H1 (cell line): Measurements from ENCODE around the gene SCARF1.

ENCODE experiments used
- CTCF ChIP-seq, 3 experiments: IDR thresholded peaks; 1 replicate in 2 of 3; 2 replicates in 1 of 3; pipeline versions ENCODE4 v1.5.1 to v1.6.1; 2011; ENCODE audit warnings: low read length in 3 of 3, mild to moderate bottlenecking in 3 of 3, inconsistent platforms in 2 of 3, low read depth in 1 of 3, moderate library complexity in 1 of 3; ENCODE audit not compliant: insufficient read depth in 1 of 3; ENCODE audit errors: control extremely low read depth in 1 of 3
- EGR1 ChIP-seq: IDR thresholded peaks from 2 replicates; pipeline ENCODE4 v1.6.1; 2011; ENCODE audit warnings: low read depth, low read length, borderline replicate concordance
- EP300 ChIP-seq, 2 experiments: IDR thresholded peaks; 1 replicate in 1 of 2; 2 replicates in 1 of 2; pipeline ENCODE4 v1.6.1; 2011 to 2012; ENCODE audit warnings: low read depth in 2 of 2, low read length in 2 of 2, mild to moderate bottlenecking in 2 of 2, borderline replicate concordance in 1 of 2, inconsistent platforms in 1 of 2, moderate library complexity in 1 of 2
- EZH2 ChIP-seq: fragments of 200-600 bp; sonication (generic); IDR thresholded peaks from 2 replicates; pipeline ENCODE4 v1.7.1; 2012; ENCODE audit warnings: low read depth, mild to moderate bottlenecking, moderate library complexity, low read length, inconsistent platforms; ENCODE audit not compliant: severe bottlenecking
- POLR2A ChIP-seq, 2 experiments: IDR thresholded peaks; 1 replicate in 1 of 2; 2 replicates in 1 of 2; pipeline ENCODE4 v1.6.1; 2011; ENCODE audit warnings: low read depth in 2 of 2, low read length in 2 of 2, mild to moderate bottlenecking in 2 of 2; ENCODE audit errors: control extremely low read depth in 1 of 2
- RAD21 ChIP-seq, 2 experiments: IDR thresholded peaks in 1 of 2; conservative IDR thresholded peaks in 1 of 2; 2 replicates each; pipeline ENCODE4 v1.6.1; 2011; ENCODE audit warnings: low read depth in 2 of 2, low read length in 2 of 2, improper control_type of control experiment in 1 of 2, inconsistent platforms in 1 of 2, mild to moderate bottlenecking in 1 of 2, moderate library complexity in 1 of 2
- RBBP5 ChIP-seq: IDR thresholded peaks from 2 replicates; pipeline ENCODE4 v1.7.1; 2012; ENCODE audit warnings: low read depth, mild to moderate bottlenecking, inconsistent platforms, low read length, moderate library complexity, borderline replicate concordance
- SRF ChIP-seq: IDR thresholded peaks from 2 replicates; pipeline ENCODE4 v1.6.1; 2011; ENCODE audit warnings: mild to moderate bottlenecking, low read depth, low read length, moderate library complexity
- TCF12 ChIP-seq: IDR thresholded peaks from 2 replicates; pipeline ENCODE4 v1.6.1; 2011; ENCODE audit warnings: low read depth, mild to moderate bottlenecking, low read length
- YY1 ChIP-seq: IDR thresholded peaks from 2 replicates; pipeline ENCODE4 v1.6.1; 2011; ENCODE audit warnings: low read depth, mild to moderate bottlenecking, low read length

GRCh38 chr17:1693339-1693738 is 47.8 kb upstream of the SCARF1 start:
- no peak for TF ChIP-seq RBBP5
- no peak for TF ChIP-seq SRF
- no peak for TF ChIP-seq TCF12
- no peak for TF ChIP-seq RAD21 (IDR thresholded peaks at IDR 0.05 in 1 of 2, conservative IDR thresholded peaks at IDR 0.05 in 1 of 2; ENCODE audit: low read depth in 2 of 2, low read length in 2 of 2)
- no peak for TF ChIP-seq EZH2
- no peak for TF ChIP-seq EP300 (IDR thresholded peaks at IDR 0.05; ENCODE audit: borderline replicate concordance in 1 of 2, low read depth in 2 of 2, low read length in 2 of 2)
- no peak for TF ChIP-seq EGR1
- no peak for TF ChIP-seq CTCF (IDR thresholded peaks at IDR 0.05; ENCODE audit: control extremely low read depth in 1 of 3, insufficient read depth in 1 of 3, low read depth in 1 of 3, low read length in 3 of 3)
- no peak for TF ChIP-seq YY1
- TF ChIP-seq POLR2A (IDR thresholded peaks at IDR 0.05; ENCODE audit: control extremely low read depth in 1 of 2, low read depth in 2 of 2, low read length in 2 of 2), result no peak
